ENCODE results near the gene CAMSAP1.
"Not testable (repeated sequence)": the region's sequence is repeated elsewhere in the genome, so short reads cannot be mapped to it uniquely, and the experiment has no call there.

Gene CAMSAP1

DNA sequence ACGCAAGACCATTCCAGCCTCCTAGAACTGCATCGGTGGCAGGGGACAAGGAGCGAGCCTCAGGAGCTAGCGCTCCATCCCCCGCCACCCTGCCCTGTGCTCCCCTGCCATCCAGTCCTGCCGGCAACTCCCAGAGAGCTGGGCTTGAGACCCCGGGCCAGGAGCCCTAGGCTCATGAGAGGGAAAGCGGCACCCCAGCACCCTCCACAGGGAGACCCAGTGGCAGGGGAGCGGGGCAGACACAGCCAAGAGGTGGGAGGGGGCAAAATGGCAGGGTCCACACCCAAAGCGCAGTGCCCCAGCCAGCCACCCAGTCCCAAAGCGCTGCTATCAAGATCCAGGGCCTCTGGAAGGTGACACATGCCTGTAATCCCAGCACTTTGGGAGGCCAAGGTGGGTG is 41.1 kb upstream of the CAMSAP1 start:
- Histone ChIP-seq H3K4me1 (ENCODE audit: insufficient read depth, low read length, severe bottlenecking) (no peaks in the 10 kb centered on the region), H3K27ac (ENCODE audit: low read depth, low read length, poor library complexity, severe bottlenecking) (no peak overlapping the region), H3K9ac (ENCODE audit: low read length) (no peak overlapping the region), H3K4me2 (ENCODE audit: low read length) (no peak overlapping the region), H3K4me3 (ENCODE audit: low read depth, low read length, poor library complexity, severe bottlenecking) (no peak overlapping the region), H3K9me2 (ENCODE audit: low read depth, low read length) (no peaks in the 10 kb centered on the region), H3F3A (ENCODE audit: insufficient read depth, low read length) (no peaks in the 10 kb centered on the region), H2AFZ (ENCODE audit: low read length) (no peak overlapping the region), H3K27me3 (ENCODE audit: insufficient read depth, low read length) (no peaks in the 10 kb centered on the region), H4K20me1 (ENCODE audit: insufficient read depth, low read length) (no peaks in the 10 kb centered on the region), H3K9me3 (ENCODE audit: low read length) (no peaks in the 10 kb centered on the region), H3K36me3 (ENCODE audit: insufficient read depth, low read length) (peaks cover 78% of the 10 kb centered on the region), H3K79me2 (ENCODE audit: insufficient read depth, low read length) (no peaks in the 10 kb centered on the region)
- TF ChIP-seq CTCF (IDR thresholded peaks at IDR 0.05; ENCODE audit: low read length) = no peak
- no peak for TF ChIP-seq EZH2 (IDR thresholded peaks at IDR 0.05; ENCODE audit: borderline replicate concordance, low read length)

GRCh38 chr9:135947582-135947981 is 40.2 kb upstream of the CAMSAP1 start:
- H2AFZ ChIP-seq (ENCODE audit: low read length) = no peak overlapping the region
- H3K9ac ChIP-seq (ENCODE audit: low read length) = no peak overlapping the region
- no peaks in the 10 kb centered on the region for H4K20me1 ChIP-seq (ENCODE audit: insufficient read depth, low read length)
- no peaks in the 10 kb centered on the region for H3K79me2 ChIP-seq (ENCODE audit: insufficient read depth, low read length)
- no peak overlapping the region for H3K4me3 ChIP-seq (ENCODE audit: low read depth, low read length, poor library complexity, severe bottlenecking)
- H3F3A ChIP-seq (ENCODE audit: insufficient read depth, low read length) = no peaks in the 10 kb centered on the region
- H3K4me2 ChIP-seq (ENCODE audit: low read length) = no peak overlapping the region
- H3K9me3 ChIP-seq (ENCODE audit: low read length) = no peaks in the 10 kb centered on the region
- no peak overlapping the region for H3K27ac ChIP-seq (ENCODE audit: low read depth, low read length, poor library complexity, severe bottlenecking)
- no peaks in the 10 kb centered on the region for H3K4me1 ChIP-seq (ENCODE audit: insufficient read depth, low read length, severe bottlenecking)
- no peaks in the 10 kb centered on the region for H3K9me2 ChIP-seq (ENCODE audit: low read depth, low read length)
- H3K27me3 ChIP-seq (ENCODE audit: insufficient read depth, low read length) = no peaks in the 10 kb centered on the region
- TF ChIP-seq EZH2 (IDR thresholded peaks at IDR 0.05; ENCODE audit: borderline replicate concordance, low read length) = no peak
- no peak for TF ChIP-seq CTCF (IDR thresholded peaks at IDR 0.05; ENCODE audit: low read length)
- peaks cover 80% of the 10 kb centered on the region for H3K36me3 ChIP-seq (ENCODE audit: insufficient read depth, low read length)

DNA sequence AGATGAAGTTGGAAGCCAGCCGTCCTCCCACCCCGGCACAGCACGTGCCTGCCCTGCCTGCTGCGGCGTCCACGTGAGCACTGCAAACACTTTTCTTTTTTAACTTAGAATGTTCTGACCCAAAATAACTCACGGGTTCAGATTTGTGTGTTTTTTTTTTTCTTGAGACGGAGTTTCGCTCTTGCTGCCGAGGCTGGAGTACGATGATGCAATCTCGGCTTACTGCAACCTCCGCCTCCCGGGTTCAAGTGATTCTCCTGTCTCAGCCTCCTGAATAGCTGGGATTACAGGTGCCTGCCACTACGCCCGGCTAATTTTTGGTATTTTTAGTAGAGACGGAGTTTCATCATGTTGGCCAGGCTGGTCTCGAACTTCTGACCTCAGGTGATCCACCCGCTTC is 39.8 kb upstream of the CAMSAP1 start:
- not testable (repeated sequence) for H4K20me1 ChIP-seq (ENCODE audit: insufficient read depth, low read length); H3K27me3 ChIP-seq (ENCODE audit: insufficient read depth, low read length); H3K4me3 ChIP-seq (ENCODE audit: low read depth, low read length, poor library complexity, severe bottlenecking); H3K9me3 ChIP-seq (ENCODE audit: low read length); H3K9ac ChIP-seq (ENCODE audit: low read length); H2AFZ ChIP-seq (ENCODE audit: low read length); H3K79me2 ChIP-seq (ENCODE audit: insufficient read depth, low read length); H3K4me2 ChIP-seq (ENCODE audit: low read length); H3F3A ChIP-seq (ENCODE audit: insufficient read depth, low read length); H3K9me2 ChIP-seq (ENCODE audit: low read depth, low read length); H3K27ac ChIP-seq (ENCODE audit: low read depth, low read length, poor library complexity, severe bottlenecking); H3K4me1 ChIP-seq (ENCODE audit: insufficient read depth, low read length, severe bottlenecking)
- peaks cover 78% of the 10 kb centered on the region for H3K36me3 ChIP-seq (ENCODE audit: insufficient read depth, low read length)

- Histone ChIP-seq H3K4me3 (ENCODE audit: low read depth, low read length, poor library complexity, severe bottlenecking) (no peak overlapping the region), H3K9ac (ENCODE audit: low read length) (no peak overlapping the region), H4K20me1 (ENCODE audit: insufficient read depth, low read length) (no peaks in the 10 kb centered on the region), H3K36me3 (ENCODE audit: insufficient read depth, low read length) (peaks cover 79% of the 10 kb centered on the region), H3K4me1 (ENCODE audit: insufficient read depth, low read length, severe bottlenecking) (no peaks in the 10 kb centered on the region), H3K27me3 (ENCODE audit: insufficient read depth, low read length) (no peaks in the 10 kb centered on the region), H3K9me2 (ENCODE audit: low read depth, low read length) (no peaks in the 10 kb centered on the region), H2AFZ (ENCODE audit: low read length) (no peak overlapping the region), H3K79me2 (ENCODE audit: insufficient read depth, low read length) (no peaks in the 10 kb centered on the region), H3F3A (ENCODE audit: insufficient read depth, low read length) (no peaks in the 10 kb centered on the region), H3K4me2 (ENCODE audit: low read length) (no peak overlapping the region), H3K9me3 (ENCODE audit: low read length) (no peaks in the 10 kb centered on the region), H3K27ac (ENCODE audit: low read depth, low read length, poor library complexity, severe bottlenecking) (no peak overlapping the region)
- TF ChIP-seq CTCF (IDR thresholded peaks at IDR 0.05; ENCODE audit: low read length) = no peak
- TF ChIP-seq EZH2 (IDR thresholded peaks at IDR 0.05; ENCODE audit: borderline replicate concordance, low read length) = no peak
Measured at GRCh38 chr9:135946392-135946994, 39.1 kb upstream of the CAMSAP1 start.
